COR-L47 (cell line): Measurements from ENCODE around the gene AREL1.
A peak's percentile ranks its signal among the peaks of the same experiment; 100 is the strongest.

Experiments used
- DNase-seq: peaks from one replicate; lab custom pipeline; 2025; lab: John Stamatoyannopoulos, UW

The AREL1 gene

GRCh38 chr14:74635847-74636246 lies 77.0 kb downstream of the AREL1 start:
- no peak for DNase-seq

DNA sequence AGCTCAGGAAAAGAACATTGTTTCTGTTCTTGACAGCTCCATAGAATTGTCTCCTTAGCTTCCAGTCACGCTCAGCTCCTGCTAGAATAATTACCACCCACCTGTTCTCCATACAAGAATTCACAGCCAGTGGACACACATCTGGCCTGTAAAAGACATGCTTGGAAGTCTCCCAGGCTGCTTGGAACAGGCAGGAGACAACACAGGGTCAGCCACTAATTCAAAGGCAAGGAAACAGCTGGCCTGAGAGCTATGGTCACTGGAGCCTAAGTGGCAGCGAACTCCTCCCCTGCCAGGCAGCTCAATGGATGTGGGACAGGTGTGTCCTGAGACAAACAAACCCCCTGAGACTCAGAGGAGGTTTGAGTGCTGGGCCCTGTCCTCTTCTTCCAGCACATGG lies 77.9 kb downstream of the AREL1 start:
- DNase-seq = no peak

DNA sequence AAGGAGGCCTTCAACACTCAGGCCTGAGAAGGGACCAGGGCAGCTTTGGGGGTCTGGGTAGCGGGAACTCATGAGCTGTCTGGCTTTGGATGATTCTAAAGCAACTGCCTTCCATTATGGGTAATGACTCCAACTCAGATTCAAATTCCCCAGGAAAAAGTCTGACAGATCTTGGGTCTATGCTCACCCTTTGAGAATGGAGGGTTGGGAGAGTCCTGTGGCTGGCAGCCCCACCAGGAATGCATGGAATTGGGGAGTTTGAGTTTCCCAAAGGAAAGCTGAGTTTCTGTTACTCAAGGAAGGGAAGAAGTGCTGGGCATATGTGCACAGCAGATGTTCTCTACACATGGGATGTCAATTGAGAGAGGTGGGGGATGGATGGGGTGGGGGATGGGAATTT lies 78.4 kb downstream of the AREL1 start:
- DNase-seq = no peak

GRCh38 chr14:74630881-74631690 lies 81.8 kb downstream of the AREL1 start:
- DNase-seq = no peak

DNA sequence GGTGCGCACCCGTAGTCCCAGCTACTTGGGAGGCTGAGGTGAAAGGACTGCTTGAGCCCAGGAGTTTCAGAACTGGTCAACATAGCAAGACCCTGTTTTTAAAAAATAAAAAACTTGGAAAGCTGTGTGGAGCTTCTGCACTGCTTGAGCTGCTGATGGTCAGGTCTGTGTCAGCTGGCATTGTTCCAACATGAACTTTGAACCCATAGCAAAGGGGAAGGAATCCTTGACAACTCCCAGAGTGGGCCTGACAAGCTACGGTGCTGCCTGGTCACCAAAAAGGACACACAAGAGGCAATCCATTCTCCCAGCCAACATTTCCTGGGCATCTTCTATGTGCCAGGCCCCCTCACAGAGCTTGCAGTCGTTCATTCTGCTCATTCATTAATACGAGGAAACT lies 84.5 kb downstream of the AREL1 start:
- DNase-seq = no peak

GRCh38 chr14:74627076-74627475 lies 85.8 kb downstream of the AREL1 start:
- no peak for DNase-seq

DNA sequence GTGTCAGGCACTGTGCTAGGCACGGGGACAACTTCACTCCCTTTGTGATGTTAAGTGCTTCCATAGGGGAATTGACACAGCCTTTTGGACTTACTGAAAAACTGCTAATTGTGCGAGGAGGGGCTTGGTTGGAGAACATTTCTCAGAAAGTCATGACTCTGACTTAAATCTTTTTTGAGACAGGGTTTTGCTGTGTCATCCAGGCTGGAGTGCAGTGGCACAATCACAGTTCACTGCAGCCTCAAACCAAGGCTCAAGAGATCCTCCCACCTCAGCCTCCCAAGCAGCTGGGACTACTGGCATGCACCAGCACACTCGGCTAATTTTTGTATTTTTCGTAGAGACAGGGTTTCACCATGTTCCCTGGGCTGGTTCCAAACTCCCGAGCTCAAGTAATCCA lies 90.6 kb downstream of the AREL1 start:
- DNase-seq = no peak

DNA sequence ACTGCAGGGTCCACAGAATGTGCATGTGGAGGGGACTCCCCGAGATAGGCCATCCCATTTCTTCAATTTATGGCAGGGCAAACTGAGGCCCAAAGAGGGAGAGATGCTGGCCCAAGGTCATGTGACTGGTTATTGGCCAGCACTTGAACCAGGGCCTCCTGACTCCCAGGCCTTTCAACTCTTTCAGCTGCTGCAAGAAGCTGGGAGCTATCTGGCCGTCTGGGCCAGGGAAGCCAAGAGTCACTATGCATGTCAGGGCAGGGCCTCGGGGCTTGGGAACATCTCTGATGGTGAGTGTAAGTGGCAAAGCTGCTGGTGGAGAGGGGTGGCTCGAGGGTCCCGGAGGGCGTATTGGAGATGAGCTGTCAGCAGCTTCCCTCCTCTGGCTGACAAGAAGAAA lies 91.3 kb downstream of the AREL1 start:
- no peak for DNase-seq

DNA sequence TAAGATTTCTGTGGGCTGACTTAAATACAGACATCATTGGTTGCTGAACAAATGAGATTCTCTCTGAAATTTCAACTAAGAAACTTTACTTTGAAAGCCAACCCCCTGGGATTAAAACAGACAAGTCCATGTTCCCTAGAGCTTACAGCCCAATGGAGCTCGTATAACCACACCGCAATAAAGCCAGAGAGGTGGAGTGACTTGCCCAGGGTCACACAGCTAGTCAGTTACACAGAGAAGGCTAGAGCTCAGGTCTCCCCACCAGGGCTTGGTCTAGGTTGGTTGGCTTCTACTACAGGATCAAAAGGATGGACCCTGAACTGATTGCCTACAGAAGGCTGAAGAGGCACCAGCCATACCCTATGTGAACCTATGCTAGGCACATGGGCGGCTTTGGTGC lies 92.0 kb downstream of the AREL1 start:
- DNase-seq = no peak

DNA sequence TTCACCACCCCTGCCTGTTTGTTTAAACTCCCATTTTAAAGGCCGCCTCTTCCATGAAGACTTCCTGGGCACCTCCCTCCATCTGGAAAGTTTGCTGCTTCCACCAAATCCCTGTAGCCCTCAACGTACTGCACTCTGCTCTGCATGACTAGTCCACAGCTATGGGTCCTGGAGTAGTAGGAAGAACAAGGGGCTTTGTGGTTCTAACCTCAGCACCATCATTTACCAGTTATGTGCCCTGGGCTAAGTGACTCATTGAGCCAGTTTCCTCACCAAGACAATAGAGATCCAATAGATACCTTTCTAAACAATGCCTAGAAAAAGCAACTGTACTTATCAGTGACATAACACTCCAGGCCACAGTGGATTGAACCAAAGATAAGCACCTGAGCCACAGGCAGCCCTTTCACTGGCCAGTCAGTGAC lies 92.4 kb downstream of the AREL1 start:
- no peak for DNase-seq

DNA sequence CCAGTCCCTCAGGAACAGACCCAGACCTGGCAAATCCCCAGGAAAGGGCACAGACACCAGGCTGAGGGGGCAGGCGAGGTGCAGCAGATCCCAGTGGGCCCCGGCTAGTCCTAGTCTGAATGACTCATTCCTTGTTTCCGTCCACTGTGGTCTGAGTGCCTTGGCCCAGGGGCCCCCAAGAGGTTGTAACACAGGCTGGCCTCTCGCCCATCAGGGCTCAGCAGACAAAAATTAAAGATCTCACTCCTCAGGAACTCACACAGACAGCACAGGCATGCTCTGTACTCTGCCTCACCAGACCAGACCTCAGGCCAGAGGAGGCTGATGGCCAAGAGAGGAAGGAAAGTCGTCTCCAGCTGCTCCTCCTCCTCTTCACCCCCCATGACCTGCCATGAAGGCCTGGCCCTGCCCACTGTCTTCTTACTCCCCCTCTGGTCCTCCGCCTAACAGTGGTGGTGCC lies 93.2 kb downstream of the AREL1 start:
- DNase-seq = no peak

DNA sequence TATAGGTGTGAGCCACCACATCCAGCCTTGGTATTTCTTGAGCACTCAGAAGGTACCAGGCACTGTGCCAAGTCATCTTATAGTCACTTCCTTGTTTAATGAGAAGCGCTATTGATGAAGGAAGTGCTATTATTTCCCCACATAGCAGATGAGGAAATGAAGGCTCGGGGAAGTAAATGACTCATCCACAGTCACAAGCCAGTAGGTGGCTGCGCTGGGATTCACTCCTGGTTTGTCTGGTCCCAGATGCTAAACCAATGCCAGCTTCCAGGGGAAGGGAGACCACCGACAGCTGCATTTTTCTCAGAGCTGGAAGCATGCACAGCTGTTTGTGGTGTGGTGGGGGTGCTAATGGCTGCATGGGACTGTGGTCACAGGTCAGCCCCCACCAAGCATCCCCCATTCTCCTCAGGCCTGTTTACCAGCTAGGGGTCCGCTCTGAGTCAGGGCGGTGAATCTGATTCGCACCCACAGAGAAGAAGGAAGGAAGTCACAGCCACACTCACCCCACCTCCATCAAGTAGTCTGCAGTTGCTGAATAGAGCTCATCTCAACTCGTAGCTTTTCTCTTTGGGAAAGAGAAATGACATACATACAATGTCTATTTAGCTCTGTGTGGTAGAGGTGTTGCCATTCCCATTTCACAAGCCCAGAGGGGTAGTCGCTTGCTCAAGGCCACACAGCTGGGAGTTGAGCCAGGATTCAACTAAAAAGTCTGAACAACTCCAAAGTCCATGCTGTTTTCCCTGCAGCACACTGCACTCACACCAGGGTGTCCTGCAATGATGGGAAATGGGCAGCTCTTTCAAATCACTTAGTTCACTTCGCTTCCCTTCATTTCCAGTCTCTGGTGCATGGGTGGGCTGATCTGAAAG lies 94.6 kb downstream of the AREL1 start:
- no peak for DNase-seq

DNA sequence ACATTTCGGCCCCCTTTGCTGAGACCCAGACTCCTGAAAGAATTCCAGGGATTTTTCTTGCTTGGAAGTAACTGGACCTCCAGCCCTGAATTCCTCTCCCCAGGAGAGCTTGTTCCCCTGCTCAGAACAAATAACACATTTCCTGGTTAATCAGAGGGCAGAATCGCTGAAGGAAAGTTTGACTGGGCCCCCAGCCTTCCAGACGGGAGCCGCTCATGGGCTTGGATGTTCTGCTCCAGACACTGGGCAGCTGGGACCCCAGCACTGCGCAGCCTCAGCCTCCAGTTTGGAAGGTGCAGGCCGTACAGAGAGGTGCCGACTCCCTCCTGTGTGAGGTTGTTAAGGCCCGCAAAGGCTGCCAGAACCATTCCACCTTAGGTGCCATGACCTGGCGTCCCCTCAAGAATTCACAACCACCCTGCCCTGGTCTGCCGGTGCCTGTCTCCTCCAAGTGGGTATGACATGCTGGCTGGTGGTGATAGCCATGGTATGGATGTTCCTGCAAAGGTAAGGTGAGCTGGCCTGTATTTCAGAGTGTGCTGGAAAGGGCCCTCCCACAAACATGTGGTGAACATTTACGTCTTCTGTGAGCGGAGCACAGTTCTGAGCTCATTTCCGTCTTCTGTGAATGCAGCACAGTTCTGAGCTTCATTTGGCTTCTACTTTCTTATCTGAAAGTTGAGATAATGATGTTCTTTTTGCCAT lies 95.7 kb downstream of the AREL1 start:
- DNase-seq = no peak

- no peak for DNase-seq
Measured at GRCh38 chr14:74616507-74616906, 96.4 kb downstream of the AREL1 start.

GRCh38 chr14:74615735-74616134 lies 97.1 kb downstream of the AREL1 start:
- DNase-seq = no peak

DNA sequence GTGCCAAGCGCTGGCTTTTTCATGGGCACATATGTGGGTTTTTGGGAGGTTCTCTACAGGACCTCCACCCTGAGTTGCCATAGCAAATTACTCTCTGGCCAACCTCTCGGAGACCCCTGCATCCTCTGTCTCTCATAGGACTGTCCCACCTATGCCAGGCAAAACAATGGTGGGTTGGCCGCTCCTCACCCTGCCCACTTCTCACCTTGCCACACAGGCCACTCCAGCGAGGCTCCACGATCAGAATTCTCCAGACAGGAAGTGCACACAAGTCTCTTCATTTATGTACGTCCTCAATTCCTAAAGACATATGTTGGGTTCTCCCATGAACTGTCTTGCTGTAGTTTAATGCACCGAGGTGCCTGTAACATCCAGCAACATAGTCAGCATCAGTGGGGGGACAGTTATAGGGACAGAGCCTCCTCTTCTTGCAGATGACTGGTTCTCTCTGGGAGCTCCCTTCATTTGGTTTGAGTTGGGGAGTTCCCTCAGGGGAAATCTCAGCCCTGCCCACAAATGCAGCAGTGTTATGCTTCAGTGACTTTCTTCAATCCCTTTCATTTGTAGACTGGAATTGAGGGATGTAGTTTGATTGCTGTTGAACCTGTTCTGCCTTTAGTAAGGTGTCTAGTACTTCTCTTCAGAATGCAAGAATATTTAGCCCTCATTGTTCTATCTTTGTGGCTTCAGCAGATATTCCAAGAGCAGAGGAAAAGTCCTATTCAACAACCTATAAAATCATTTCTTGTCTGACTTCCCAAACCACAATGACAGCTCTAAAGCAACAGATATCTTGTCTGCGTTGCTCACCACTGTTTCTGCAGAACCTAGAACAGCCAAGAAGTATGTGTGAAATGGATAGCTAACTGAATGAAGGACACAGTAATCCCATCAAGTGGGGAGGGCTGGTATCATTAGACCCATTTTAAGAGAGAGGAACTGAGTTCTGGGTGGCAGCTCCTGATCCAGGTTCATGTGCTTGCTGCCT lies 98.1 kb downstream of the AREL1 start:
- no peak for DNase-seq

GRCh38 chr14:74613211-74613914 lies 99.5 kb downstream of the AREL1 start:
- no peak for DNase-seq

GRCh38 chr14:74612350-74613021 lies 100.4 kb downstream of the AREL1 start:
- DNase-seq = peak; percentile 70

DNA sequence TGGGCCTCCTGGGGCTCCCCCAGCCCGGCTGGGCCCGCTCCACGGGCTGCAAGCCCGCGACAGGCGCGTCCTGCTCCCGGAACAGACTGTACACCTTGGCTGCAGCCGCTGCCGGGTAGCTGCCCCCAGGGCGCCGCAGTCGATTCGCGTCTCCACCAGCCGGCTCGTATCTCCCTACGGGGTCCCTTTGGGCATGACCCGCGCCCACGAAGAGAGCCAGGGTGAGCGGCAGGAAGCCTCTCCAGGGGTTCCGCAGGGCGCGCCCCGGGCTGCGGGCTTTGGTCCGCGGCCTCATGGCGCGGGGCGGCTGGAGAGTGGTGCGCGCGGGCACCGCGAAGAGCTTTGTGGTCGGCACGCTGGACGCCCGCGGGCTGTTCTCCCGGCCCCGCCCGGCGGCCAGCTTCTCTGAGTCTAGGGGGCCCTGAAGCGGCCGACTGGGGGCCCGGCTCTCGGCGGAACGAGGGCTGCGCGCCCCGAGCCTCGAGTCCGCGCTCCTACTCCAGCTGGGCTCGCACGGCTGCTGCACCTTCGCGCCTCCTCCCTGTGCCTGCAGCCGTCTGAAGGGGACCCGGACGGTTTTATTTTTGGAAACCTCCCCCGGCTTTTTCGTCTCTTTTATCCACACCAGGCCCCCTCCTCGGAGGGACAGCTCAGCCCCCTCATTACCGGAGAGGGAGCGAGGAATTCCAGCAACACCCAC lies 101.1 kb downstream of the AREL1 start, which contains the start of gene LTBP2:
Gene LTBP2, minus strand, starts transcription at position 588 of the 700 bp plus-strand sequence. Its CDS starts 293 bp downstream, at position 295.
- DNase-seq = no peak
